ENCODE data around the gene IL21R.

The IL21R gene

DNA sequence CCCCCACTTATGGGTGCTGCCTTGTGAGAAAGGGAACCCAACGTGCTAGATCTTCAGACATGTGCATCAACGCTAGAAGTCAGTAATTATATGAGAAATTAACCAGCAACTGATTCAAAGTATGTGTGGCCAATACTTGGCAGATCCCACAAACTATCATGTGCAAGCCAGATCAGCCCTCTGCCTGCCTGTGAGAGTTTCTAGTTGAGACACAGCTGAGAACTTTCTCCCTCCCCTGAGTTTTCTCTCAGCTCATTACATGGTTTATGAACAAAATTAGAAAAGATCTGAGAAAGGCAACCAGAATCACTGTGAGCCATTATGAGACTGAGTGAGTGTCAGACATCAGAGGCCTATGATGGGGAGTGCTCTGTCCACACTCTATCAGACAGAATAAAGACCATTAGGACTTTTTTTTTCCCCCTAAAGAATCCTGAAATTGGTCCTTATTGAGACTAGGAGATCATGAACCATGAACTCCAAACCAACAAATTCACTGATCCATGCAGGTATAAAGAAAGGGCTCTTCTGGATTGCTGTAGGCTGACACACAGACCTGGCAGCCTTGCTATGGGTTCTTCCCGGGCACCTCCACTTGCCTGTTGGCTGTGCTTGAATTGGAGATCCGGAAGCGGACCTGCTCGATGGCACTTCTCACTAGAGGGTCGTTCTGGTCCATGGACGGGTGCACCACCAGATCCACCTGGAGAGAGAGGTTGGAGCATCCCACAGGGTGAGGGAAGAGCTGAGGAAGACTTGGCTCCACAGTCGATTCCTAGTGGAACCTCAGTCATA is 96.3 kb downstream of the IL21R start:
- no peak for TF ChIP-seq CTCF (IDR thresholded peaks at IDR 0.05; ENCODE audit: insufficient read depth, low read depth, low read length, missing control alignments)
- H3K4me3 ChIP-seq (ENCODE audit: low read length) = no peak overlapping the region
- DNase-seq (ENCODE audit: low read depth) = no peak

- no peak for TF ChIP-seq CTCF (IDR thresholded peaks at IDR 0.05; ENCODE audit: insufficient read depth, low read depth, low read length, missing control alignments)
These were observed 97.1 kb downstream of the IL21R start for GRCh38 chr16:27498916-27499658.

DNA sequence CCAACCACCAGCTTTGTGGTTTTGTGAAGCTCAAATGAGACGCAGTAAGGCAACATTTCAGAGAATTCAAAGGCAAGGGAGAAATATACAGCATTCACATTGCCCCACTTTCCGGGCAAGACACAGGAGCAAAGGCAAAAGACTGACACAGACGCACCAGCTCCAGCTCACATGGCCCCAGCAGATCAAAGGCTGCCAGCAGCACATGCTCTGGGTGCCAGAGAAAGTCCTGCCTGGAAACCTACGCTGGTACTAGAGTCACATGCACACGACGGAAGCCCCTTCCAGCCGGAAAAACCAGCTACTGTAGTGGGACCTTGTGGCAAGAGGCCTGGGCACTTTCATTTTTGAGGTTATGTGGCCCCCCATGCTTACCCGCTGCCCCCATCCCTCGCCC is 97.7 kb downstream of the IL21R start:
- H3K4me3 ChIP-seq (ENCODE audit: low read length) = no peak overlapping the region
- no peak for DNase-seq (ENCODE audit: low read depth)
- TF ChIP-seq CTCF (IDR thresholded peaks at IDR 0.05; ENCODE audit: insufficient read depth, low read depth, low read length, missing control alignments) = no peak

More at GRCh38 chr16:27498916-27499658, 97.1 kb downstream of the IL21R start:
- H3K4me3 ChIP-seq (ENCODE audit: low read length) = no peak overlapping the region
- no peak for DNase-seq (ENCODE audit: low read depth)

DNA sequence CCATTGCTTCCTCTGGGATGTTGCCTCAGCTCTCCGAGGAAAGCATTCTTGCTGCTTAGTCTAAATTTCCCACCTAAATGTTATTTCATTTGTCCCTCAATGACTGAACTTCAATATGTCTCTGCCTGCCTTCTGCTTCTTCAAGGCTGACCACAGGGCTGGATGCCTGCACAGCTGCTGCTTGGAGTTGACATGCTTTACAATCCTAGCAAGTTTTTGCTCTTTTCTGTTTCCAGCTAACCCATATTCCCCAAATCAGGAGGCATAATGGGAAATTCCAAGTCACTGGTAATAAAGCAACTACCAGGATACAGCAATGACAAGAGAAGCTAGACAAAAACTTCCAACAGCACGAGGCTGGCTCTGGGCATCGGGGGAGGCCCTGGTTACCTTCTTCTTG is 98.8 kb downstream of the IL21R start:
- no peak for DNase-seq (ENCODE audit: low read depth)
- TF ChIP-seq CTCF (IDR thresholded peaks at IDR 0.05; ENCODE audit: insufficient read depth, low read depth, low read length, missing control alignments) = no peak
- no peak overlapping the region for H3K4me3 ChIP-seq (ENCODE audit: low read length)

Measured in epithelial cell of esophagus (primary cell).